Hepatic stellate cell (primary cell): ENCODE measurements around the gene CSPG5.
A peak's percentile ranks its signal among the peaks of the same experiment; 100 is the strongest.

Source experiments
- DNase-seq: peaks from one replicate; pipeline ENCODE4 v3.0.0; 2011; ENCODE audit warnings: low spot score

The CSPG5 gene

GRCh38 chr3:47578691-47579632 is at the start of gene CSPG5:
TSS of gene CSPG5 (minus strand) at chr3:47578865. CDS start at chr3:47578693, 172 bp downstream.
- no peak for DNase-seq

DNA sequence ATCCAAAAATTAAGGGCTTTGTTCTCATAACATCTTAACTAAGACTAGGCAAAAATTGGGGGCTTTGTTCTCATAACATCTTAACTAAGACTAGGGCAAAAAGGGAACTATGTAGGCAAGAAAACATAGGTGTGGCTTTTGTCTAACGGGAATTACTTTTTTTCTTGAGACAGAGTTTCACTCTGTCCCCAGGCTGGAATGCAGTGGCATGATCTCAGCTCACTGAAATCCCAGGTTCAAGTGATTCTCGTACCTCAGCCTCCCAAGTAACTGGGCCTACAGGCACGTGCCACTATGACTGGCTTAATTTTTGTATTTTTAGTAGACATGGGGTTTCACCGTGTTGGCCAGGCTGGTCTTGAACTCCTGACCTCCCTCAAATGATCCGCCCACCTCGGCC is 49.8 kb upstream of the CSPG5 start:
- DNase-seq: no peak

GRCh38 chr3:47622671-47623461 is 44.2 kb upstream of the CSPG5 start:
- no peak for DNase-seq

- DNase-seq: peak; percentile 12
These were observed 38.7 kb upstream of the CSPG5 start for GRCh38 chr3:47617086-47618010.

GRCh38 chr3:47614788-47615187 is 36.1 kb upstream of the CSPG5 start:
- DNase-seq: no peak

GRCh38 chr3:47613722-47614121 is 35.1 kb upstream of the CSPG5 start:
- no peak for DNase-seq

- DNase-seq: no peak
These were observed 34.2 kb upstream of the CSPG5 start for GRCh38 chr3:47612879-47613278.

DNA sequence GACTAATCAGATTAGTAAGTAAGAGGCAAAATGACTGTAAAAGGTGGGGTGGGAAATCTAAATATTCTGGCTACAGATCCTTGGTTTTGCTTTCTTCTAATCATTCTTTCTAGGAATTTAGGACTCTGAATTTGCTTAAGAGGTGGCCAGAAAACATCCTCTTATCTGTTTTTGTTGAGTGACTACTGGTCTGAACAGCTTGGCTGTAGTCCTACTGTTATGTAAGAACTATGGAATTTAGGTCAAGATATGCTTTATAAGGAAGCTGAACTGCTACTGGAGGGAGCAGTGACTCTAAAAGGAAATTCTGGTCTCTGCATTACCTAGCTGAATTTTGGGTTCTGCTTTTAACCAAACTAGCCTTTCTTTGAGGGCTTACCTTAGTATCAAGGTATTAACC is 33.5 kb upstream of the CSPG5 start:
- DNase-seq: peak; percentile 50

GRCh38 chr3:47611576-47611975 is 32.9 kb upstream of the CSPG5 start:
- no peak for DNase-seq

- DNase-seq: no peak
These were observed 31.9 kb upstream of the CSPG5 start for GRCh38 chr3:47610583-47610982.

DNA sequence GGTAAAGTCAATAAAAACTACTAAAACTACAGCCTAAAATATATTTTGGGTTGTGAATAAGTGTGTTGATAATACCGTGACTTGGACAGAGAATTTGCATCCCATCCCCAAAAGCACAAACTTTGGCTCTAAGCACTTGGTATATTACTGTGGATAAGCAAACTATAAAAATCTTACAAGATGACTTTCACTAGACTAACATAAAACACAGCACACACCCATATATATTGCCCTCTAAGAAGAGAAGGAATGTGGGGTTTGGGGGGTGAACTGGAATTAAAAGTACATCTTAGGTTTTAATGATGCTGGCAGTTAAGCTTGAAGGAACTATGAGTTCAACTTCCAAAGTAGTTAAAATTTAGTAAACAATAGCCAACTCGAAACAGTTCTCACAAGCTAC is 28.7 kb upstream of the CSPG5 start:
- DNase-seq: no peak

DNA sequence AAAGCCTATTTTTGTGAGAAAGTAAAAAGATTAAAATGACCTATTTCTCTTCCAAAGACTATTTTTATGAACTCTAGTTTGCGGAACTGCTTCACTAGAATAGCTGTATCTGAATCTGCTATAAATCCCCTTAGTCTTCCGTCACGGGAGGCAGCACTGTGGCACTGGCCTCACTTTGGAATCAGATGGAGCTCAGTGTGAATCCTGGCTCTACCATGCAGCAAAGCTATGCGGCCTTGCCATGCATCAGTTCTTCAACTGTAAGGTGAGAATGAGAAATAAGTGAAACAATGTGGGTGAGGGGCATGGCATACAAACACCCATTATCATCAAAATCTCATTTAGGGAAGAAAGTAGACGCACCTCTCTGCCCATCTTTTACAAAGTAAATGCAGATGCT is 27.5 kb upstream of the CSPG5 start:
- DNase-seq: no peak

DNA sequence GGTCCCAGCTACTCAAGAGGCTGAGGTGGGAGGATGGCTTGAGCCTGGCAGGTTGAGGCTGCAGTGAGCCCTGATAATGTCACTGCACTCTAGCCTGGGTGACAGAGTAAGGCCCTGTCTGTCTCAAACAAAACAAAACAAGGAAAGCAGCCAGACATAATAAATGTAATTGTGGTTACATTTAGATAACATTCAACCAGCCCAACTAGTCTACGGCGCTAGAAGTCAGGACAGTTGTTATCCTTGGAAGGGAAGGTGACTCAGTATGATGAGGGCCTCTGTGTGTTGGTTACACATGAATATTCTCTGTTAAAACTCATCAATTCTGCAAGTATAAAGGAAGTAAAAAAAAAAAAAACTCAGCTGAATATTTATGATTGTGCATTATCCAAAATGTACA is 27.0 kb upstream of the CSPG5 start:
- peak; percentile 29 for DNase-seq

DNA sequence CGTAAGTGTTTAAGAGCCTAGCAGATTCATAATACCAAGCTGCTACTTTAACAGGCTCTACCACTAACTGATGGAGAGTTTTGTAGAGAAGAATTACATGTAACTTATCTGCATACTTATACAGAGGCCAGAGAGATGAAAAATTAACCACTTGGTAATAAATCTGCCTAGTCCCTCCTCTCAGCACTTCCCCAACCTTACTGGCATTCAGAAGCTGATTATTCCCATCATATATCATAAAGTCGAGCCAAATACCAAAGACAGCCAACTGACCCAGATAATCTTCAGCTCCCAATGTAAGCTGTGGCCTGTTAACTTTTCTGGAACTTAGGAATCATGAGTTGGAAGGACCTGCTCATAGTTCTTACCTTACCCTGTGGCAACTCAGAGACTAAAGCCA is 25.5 kb upstream of the CSPG5 start:
- DNase-seq: no peak

DNA sequence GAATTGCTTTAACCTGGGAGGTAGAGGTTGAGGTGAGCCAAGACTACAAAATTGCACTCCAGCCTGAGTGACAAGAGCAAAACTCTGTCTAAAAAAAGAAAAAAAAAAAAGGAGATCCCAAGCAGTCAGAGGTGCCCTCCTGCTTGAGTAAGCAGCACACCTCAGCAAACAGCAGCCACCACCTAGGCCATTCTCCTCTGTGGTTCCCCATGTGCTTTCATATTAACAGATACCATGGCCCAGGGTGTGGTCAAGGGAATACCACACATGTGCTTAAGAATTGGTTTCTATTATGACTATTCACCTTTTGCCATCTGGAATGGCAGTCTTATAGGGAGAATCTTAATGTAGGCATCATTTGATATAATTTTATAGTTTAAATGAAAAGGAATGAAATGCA is 24.7 kb upstream of the CSPG5 start:
- no peak for DNase-seq

DNA sequence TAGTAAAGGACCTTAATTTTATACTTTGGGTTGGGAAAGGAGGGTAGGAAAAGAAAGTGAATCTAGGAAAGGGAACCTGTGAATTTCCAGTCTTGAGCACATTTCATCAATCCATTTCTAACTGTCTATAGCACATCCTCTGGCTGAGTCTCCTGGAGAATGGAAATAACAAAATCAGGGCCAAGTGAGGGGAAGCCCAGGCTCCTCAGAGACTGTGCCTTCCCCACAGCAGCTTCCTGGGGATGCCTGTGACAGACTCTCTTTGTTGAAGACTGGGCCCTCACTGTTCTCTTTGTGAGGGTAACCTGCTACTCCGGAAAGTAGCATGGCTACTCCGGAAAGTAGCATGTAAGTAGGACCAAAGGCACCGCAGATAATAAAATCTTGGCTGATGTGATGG is 22.6 kb upstream of the CSPG5 start:
- no peak for DNase-seq

DNA sequence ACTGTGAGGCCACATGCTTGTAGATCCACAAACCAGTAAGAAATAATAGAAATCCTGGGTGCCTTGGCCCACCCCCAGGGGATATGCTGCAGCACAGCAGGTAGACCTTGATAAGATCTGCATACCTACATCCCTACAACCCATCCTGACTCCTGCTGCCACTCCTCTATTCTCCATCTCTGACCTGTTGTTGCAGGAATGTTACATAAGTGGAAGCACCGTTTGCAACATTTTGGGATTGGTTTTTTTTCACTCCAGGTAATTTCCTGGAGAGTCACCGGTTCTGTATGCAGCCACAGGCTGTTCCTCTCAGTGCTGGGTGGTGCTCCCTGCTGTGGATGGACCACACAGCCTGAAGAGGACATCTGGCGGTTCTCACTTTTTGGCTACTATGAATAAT is 16.1 kb upstream of the CSPG5 start:
- DNase-seq: no peak

DNA sequence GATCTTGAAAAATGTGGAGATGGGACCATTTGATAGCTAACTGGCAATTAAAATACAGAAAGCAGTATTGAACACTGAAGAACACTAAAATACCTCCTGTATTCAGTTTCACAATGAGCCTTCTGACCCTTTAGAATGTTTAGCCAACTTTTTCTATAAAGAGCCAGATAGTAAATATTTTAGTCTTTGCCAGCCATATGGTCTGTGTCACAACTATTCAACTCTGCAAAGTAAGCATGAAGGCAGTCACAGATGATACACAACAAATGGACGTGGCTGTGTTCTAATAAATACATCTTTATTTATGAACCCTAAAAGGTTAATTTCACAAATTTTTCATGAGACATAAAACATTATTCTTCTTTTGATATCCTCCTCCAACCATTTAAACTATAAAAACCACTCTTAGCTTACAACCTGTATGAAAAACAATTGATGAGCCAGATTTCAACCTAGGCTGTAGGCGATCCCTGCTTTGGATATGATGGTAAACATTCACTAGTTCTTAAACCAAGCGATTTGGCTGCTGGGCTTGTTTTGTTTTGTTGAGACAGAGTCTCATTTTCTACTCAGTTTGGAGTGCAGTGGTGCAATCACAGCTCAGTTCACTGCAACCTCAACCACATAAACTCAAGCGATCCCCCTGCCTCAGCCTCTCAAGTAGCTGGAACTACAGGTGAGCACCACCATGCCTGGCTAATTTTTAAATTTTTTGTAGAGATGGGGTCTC is 13.6 kb upstream of the CSPG5 start:
- no peak for DNase-seq

DNA sequence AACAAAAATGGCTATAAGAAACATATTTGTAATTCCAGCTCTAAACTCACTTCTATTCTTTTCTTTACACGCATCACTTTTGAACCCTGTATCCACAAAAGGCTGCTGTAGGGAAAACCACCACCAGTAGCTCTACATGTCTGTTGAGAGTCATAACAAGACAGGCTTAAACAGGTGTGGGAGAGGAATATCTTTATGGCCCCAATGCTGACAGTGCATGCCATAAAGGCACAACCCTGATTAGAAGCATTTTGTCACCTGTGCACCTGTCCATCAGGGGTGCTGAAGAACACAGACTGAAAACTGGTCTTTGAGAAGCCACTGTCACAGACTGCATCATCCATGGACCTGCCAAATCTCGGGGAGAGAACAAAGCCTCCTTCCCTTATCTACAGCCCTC is 11.6 kb upstream of the CSPG5 start:
- no peak for DNase-seq

GRCh38 chr3:47588587-47588986 is 9.9 kb upstream of the CSPG5 start:
- DNase-seq: no peak

DNA sequence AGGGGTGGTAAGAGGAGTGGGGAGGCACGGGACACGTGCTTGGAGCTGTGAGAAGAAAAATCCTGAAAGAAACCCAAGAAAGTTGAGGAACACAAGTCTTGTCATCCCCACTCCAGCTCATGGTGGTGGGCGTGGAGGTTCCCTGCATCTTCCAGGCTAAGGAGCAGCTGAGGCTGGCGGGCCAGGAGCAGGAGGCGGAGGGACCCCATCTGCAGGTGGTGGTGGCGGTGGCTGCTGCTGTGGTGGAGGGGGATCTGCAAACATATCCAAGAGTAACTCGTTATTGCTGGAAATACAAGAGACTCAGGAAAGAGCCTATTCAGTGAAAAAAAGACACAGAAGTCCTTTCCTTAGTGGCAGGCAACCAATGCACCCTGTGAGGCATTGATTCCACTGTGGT is 9.4 kb upstream of the CSPG5 start:
- DNase-seq: no peak
